ENCODE data around the gene KCNAB2.
A peak's percentile ranks its signal among the peaks of the same experiment; 100 is the strongest.

KCNAB2 gene

DNA sequence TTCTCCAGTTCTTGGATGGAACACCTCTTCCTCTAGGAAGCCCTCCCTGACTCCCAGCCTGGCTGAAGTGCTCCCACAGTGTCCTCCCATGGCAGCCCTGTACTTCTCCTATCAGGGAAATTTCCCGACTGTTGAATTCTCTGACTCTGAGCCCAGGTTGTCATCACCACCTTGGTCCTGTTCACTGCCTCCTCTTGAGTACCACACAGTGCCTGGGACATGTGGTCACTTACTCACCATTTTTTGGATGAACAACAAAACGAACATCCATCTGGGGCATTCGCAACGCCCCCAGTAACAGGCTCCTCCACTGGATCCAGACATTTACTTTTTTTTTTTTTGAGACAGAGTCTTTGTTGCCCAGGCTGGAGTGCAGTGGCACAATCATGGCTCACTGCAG, 97.0 kb downstream of the KCNAB2 start:
- ATAC-seq = no peak
- H3K36me3 Mint-ChIP-seq (ENCODE audit: low read depth) = no peaks in the 10 kb centered on the region
- H3K27ac Mint-ChIP-seq = no peak overlapping the region

DNA sequence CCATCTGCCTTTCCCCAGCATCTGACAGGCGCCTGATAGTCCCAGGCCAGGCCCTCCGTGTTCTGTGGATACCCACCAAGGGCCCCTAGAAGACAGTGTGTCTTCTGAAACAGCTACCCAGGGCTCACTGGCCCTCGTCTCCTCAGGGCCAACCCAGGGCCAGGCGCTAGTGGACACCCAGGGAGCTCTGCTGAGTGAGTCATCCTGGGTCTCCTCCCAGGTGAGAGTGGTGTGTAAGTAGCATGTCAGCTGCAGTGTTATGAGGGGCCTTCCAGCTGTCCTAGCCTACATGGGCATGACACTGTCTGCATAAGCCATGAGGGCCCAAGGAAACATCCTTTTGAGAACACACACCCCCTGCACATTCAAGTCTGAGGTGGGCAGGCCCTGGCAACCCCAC, 97.7 kb downstream of the KCNAB2 start:
- Mint-ChIP-seq H3K27me3 (peaks cover 14% of the 10 kb centered on the region), H3K4me1 (peaks cover 2% of the 10 kb centered on the region), H3K9me3 (no peaks in the 10 kb centered on the region), H3K4me3 (no peak overlapping the region), H3K27ac (no peak overlapping the region), H3K36me3 (ENCODE audit: low read depth) (no peaks in the 10 kb centered on the region)
- DNase-seq (no peak), ATAC-seq (no peak)

More for the DNA sequence above, 97.0 kb downstream of the KCNAB2 start:
- Mint-ChIP-seq H3K4me3 (no peak overlapping the region), H3K4me1 (no peaks in the 10 kb centered on the region), H3K27me3 (peaks cover 9% of the 10 kb centered on the region), H3K9me3 (no peaks in the 10 kb centered on the region)
- no peak for DNase-seq

DNA sequence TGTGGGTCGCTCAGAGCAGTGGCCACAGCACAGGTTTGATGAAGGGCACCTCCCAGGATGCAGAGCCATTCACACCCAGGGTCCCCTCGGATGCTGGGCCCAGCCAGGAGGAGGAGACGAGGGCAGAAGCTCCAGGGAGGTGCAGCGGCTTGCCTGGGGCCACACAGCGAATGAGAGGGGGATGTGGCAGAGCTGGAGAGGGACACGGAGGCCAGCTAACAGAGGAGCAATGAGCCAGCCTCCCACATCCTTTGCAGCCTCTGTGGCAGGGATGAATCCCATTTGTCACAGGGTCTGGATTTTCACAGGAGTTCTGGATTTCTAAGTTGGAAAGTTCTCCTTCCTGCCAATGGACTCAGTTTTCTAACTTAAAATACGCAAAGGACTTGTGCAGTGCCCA, 98.5 kb downstream of the KCNAB2 start:
- peaks cover 13% of the 10 kb centered on the region for H3K27me3 Mint-ChIP-seq
- DNase-seq (no peak), ATAC-seq (no peak)
- H3K36me3 Mint-ChIP-seq (ENCODE audit: low read depth) = no peaks in the 10 kb centered on the region
- peaks cover 3% of the 10 kb centered on the region for H3K4me1 Mint-ChIP-seq
- H3K4me3 Mint-ChIP-seq = no peak overlapping the region
- H3K9me3 Mint-ChIP-seq = no peaks in the 10 kb centered on the region
- H3K27ac Mint-ChIP-seq = no peak overlapping the region

GRCh38 chr1:6144647-6145395, 99.1 kb downstream of the KCNAB2 start:
- Mint-ChIP-seq H3K27ac (no peak overlapping the region), H3K4me3 (no peak overlapping the region), H3K9me3 (no peaks in the 10 kb centered on the region), H3K27me3 (peaks cover 13% of the 10 kb centered on the region), H3K4me1 (peaks cover 3% of the 10 kb centered on the region), H3K36me3 (ENCODE audit: low read depth) (no peaks in the 10 kb centered on the region)
- DNase-seq = no peak
- ATAC-seq = no peak

DNA sequence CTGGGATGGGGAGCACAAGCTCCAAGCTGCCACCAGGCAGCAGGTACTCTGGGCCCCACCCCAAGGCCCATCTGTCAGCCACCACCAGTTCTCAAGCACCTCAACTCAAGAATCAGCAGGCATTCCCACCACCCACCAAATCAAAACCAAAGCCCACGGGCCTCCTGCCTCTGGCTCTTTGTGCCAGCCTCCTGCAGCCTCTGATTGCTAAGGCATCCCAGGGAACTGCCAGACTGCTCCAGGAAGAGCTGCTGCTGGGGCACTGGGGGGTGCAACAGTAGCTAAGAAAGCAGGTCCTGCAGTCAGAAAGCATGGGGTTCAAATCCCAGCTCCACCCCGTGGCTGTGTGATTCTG, 99.7 kb downstream of the KCNAB2 start:
- Mint-ChIP-seq H3K4me1 (peaks cover 3% of the 10 kb centered on the region), H3K27me3 (peaks cover 13% of the 10 kb centered on the region), H3K4me3 (no peak overlapping the region), H3K9me3 (no peaks in the 10 kb centered on the region), H3K36me3 (ENCODE audit: low read depth) (no peaks in the 10 kb centered on the region), H3K27ac (no peak overlapping the region)
- no peak for ATAC-seq
- DNase-seq = no peak

DNA sequence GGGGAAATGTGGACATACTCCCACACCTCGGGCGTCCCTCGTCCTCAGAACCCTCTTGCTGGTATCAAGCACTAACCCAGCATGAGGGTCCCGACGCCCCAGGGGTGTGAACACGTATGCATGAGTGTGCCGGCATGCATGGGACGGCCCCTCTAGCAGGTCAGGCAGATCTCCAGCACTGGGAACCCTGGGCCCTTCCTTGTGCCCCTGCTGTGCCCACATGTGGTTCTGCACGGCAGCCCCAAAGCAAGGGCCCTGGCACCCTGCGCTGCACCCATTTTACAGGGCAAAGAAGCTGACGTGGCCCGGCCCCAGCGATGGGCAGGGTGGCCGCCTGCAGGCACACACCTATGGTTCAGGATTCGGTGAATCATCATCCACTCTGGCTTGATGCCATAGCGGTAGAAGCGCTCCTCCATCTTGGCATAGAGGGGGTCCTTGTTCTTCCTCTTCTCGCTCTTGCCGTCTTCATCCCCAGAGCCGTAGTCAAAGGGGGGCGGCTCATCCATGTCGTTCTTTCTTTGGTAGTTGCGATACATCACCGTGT, 100.2 kb downstream of the KCNAB2 start:
- H3K36me3 Mint-ChIP-seq (ENCODE audit: low read depth) = no peaks in the 10 kb centered on the region
- peaks cover 3% of the 10 kb centered on the region for H3K4me1 Mint-ChIP-seq
- no peak overlapping the region for H3K4me3 Mint-ChIP-seq
- H3K27me3 Mint-ChIP-seq = peaks cover 13% of the 10 kb centered on the region
- no peak overlapping the region for H3K27ac Mint-ChIP-seq
- H3K9me3 Mint-ChIP-seq = no peaks in the 10 kb centered on the region
- ATAC-seq (no peak), DNase-seq (no peak)

- Mint-ChIP-seq H3K4me3 (no peak overlapping the region), H3K27me3 (peaks cover 16% of the 10 kb centered on the region), H3K9me3 (no peaks in the 10 kb centered on the region), H3K27ac (no peak overlapping the region), H3K36me3 (ENCODE audit: low read depth) (no peaks in the 10 kb centered on the region), H3K4me1 (peaks cover 3% of the 10 kb centered on the region)
- DNase-seq (peak; percentile 75), ATAC-seq (peak; percentile 76)
These were observed 103.0 kb downstream of the KCNAB2 start for GRCh38 chr1:6148497-6149241.

DNA sequence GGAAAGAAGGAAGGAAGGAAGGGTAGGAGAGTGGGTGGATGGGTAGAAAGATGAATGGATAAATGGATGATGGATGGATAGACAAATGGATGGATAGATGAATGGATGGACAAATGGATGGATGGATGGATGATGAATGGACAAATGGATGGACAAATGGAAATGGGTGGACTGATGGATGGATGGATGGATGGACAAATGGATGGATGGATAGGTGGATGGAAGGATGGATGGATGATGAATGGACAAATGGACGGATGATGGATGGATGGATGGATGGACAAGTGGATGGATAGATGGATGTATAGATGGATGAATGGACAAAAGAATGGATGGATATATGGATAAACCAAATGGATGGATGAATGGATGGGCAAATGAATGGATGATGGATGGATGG, 103.9 kb downstream of the KCNAB2 start:
- H3K9me3 Mint-ChIP-seq = no peaks in the 10 kb centered on the region
- H3K4me3 Mint-ChIP-seq = no peak overlapping the region
- H3K27ac Mint-ChIP-seq = no peak overlapping the region
- peaks cover 3% of the 10 kb centered on the region for H3K4me1 Mint-ChIP-seq
- no peaks in the 10 kb centered on the region for H3K36me3 Mint-ChIP-seq (ENCODE audit: low read depth)
- peaks cover 16% of the 10 kb centered on the region for H3K27me3 Mint-ChIP-seq
- no peak for DNase-seq
- no peak for ATAC-seq

DNA sequence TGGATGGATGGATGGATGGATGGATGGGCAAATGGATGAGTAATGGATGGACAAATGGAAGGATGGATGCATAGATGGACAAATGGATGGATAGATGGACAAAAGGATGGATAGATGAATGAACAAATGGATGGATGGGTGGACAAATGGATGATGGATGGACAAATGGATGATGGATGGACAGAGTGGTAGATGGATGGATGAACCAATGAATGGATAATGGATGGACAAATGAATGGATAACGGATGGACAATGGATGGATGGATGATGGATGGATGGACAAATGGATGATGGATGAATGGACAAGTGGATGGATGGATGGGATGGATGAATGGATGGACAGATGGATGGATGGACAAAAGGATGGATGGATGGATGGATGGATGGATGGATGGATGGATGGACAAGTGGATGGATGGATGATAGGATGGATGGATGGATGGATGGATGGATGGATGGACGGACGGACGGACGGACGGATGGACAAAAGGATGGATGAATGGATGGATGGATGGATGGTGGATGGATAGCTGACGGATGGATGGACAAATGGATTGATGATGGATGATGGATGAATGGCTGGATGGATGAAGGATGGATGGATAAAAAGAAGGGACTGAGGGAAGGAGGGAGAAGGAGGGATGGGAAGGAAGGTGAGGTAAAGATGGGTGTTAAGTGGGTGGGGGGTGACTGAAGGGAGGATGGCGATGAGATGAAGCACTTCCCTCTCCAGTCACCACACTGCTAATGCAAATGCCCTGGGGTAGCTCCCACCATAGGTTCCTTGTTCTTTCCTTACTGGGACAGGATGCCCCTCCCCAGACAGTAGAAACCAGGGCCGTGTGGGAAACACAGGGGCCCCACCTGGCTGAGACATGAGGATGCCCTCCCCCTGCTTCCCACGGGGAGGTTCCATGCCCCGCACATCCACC, 104.6 kb downstream of the KCNAB2 start:
- DNase-seq (no peak), ATAC-seq (no peak)
- peaks cover 3% of the 10 kb centered on the region for H3K4me1 Mint-ChIP-seq
- H3K27ac Mint-ChIP-seq = no peak overlapping the region
- no peaks in the 10 kb centered on the region for H3K9me3 Mint-ChIP-seq
- H3K4me3 Mint-ChIP-seq = no peak overlapping the region
- peaks cover 16% of the 10 kb centered on the region for H3K27me3 Mint-ChIP-seq
- no peaks in the 10 kb centered on the region for H3K36me3 Mint-ChIP-seq (ENCODE audit: low read depth)
